GM23248 (cell line): ENCODE results near the gene MOB3B. TPM values are rescaled to one million over a fixed set of nuclear protein-coding genes. Genes with fewer than 3 reads are reported as not detected.
A peak's percentile ranks its signal among the peaks of the same experiment; 100 is the strongest.

Experiments
- DNase-seq: peaks from one replicate; pipeline ENCODE4 v3.0.0-alpha.2; 2015
- H2AFZ ChIP-seq: fragments of 200-600 bp; sonication (generic); 2 replicates; pipeline ENCODE4 v1.6.1; 2016; ENCODE audit warnings: antibody characterized with exemption
- H3F3A ChIP-seq: fragments of 200-600 bp; sonication (generic); 2 replicates; pipeline ENCODE4 v1.6.1; 2016; ENCODE audit warnings: mild to moderate bottlenecking, antibody characterized with exemption, mixed run types; ENCODE audit not compliant: insufficient read depth
- H3K27ac ChIP-seq: fragments of 200-600 bp; sonication (generic); 2 replicates; pipeline ENCODE4 v1.5.1; 2016; ENCODE audit warnings: mild to moderate bottlenecking
- H3K27me3 ChIP-seq: fragments of 200-600 bp; sonication (generic); replicated peaks from 2 replicates; pipeline ENCODE4 v1.6.1; 2016; ENCODE audit warnings: mild to moderate bottlenecking; ENCODE audit not compliant: insufficient read depth
- H3K36me3 ChIP-seq: fragments of 200-600 bp; sonication (generic); 2 replicates; pipeline ENCODE4 v1.6.1; 2016; ENCODE audit warnings: low read depth, mild to moderate bottlenecking
- H3K4me1 ChIP-seq: fragments of 200-600 bp; sonication (generic); 2 replicates; pipeline ENCODE4 v1.6.1; 2016; ENCODE audit warnings: mild to moderate bottlenecking; ENCODE audit not compliant: insufficient read depth
- H3K4me2 ChIP-seq: fragments of 200-600 bp; sonication (generic); one replicate; pipeline ENCODE4 v1.6.1; 2016; ENCODE audit warnings: mild to moderate bottlenecking; ENCODE audit not compliant: unreplicated experiment
- H3K4me3 ChIP-seq: fragments of 200-600 bp; sonication (generic); 2 replicates; pipeline ENCODE4 v1.5.1; 2016; ENCODE audit warnings: mild to moderate bottlenecking
- H3K79me2 ChIP-seq: fragments of 200-600 bp; sonication (generic); 2 replicates; pipeline ENCODE4 v1.6.1; 2016; ENCODE audit warnings: mild to moderate bottlenecking; ENCODE audit not compliant: insufficient read depth
- H3K9ac ChIP-seq: fragments of 200-600 bp; sonication (generic); 2 replicates; pipeline ENCODE4 v1.6.1; 2016; ENCODE audit warnings: mild to moderate bottlenecking
- H3K9me2 ChIP-seq: fragments of 200-600 bp; sonication (generic); 2 replicates; pipeline ENCODE4 v1.6.1; 2016; ENCODE audit warnings: mixed run types, mild to moderate bottlenecking, moderate library complexity; ENCODE audit not compliant: insufficient read depth
- H3K9me3 ChIP-seq: fragments of 200-600 bp; sonication (generic); one replicate; pipeline ENCODE4 v1.6.1; 2017; ENCODE audit warnings: low read depth
- H4K20me1 ChIP-seq: fragments of 200-600 bp; sonication (generic); 2 replicates; pipeline ENCODE4 v1.6.0; 2016; ENCODE audit not compliant: insufficient read depth
- EZH2 ChIP-seq: fragments of 200-600 bp; sonication (generic); IDR thresholded peaks from 2 replicates; pipeline ENCODE4 v1.6.1; 2018; ENCODE audit warnings: antibody characterized with exemption, mild to moderate bottlenecking; ENCODE audit not compliant: insufficient read depth, poor library complexity, severe bottlenecking
- EZH2phosphoT487 ChIP-seq: fragments of 200-600 bp; sonication (generic); IDR thresholded peaks from 2 replicates; pipeline ENCODE4 v1.6.1; 2018; ENCODE audit warnings: antibody characterized with exemption, moderate library complexity, mild to moderate bottlenecking, low read depth; ENCODE audit not compliant: insufficient read depth
- WGBS, 2 experiments: methylation state at CpG; one replicate each; pipeline ENCODE4 v1.1.6; 2015 to 2017; ENCODE audit warnings: low lambda C conversion rate in 2 of 2, low coverage in 1 of 2; ENCODE audit errors: missing lambda C conversion rate in 2 of 2; 5-methylcytosine and 5-hydroxymethylcytosine counted together
- in situ Hi-C: fragments of 300-500 bp; cut with MboI; formaldehyde crosslinking; loops from 2 replicates; pipeline ENCODE4 v1.15.0; 2020
- polyA plus RNA-seq: library from polyadenylated mRNA; unstranded; fragments of >200 nt; fragmentation: Nextera tagmentation; extraction: Ambion mirVana; gene quantifications from 2 replicates; pipeline ENCODE4 v1.2.1, GENCODE V29; 2016
- total RNA-seq: library from RNA; depleted of rRNA; stranded (reverse); fragments of >200 nt; shearing (Covaris generic); gene quantifications from 2 replicates; pipeline ENCODE4 v1.2.3, GENCODE V29; 2014

Gene MOB3B
- total and polyA plus RNA-seq, 2 experiments from 2014 or later = 0.06 TPM; not detected in 1

DNA sequence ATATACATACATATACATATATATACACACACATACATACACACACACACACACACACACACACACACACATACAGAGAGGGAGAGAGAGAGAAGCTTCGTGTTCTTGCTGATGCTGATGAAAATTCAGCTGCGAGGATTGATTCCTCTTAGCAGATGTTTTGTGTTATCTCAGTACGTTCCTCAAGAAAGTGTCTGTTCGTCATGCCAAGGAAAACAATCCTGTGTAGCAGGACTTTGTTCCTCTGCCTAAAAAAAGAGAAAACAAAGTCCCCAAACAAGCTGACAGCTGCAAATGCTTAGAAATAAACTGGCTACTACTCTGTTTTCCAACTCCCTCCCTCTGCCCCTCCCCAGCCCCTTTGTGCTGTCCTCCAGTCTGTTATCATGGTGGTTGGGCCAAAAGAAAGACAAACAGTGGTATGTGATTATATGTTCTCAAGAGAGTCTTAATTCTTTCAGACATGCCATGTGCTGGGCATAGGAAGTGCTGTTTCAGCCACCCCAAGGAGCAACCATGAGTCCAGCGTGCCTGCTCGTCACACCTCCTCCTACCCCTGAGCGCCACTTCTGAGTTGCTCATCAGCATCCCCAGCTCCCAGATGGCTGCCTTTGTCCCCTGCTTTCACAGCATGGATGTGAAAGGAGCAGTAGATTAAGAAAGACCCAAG, 161.2 kb downstream of the MOB3B start:
- no peak overlapping the region for H3K27ac ChIP-seq
- no peaks in the 10 kb centered on the region for H3K9me3 ChIP-seq
- no peaks in the 10 kb centered on the region for H3K9me2 ChIP-seq
- DNase-seq = peak; percentile 26
- H3K79me2 ChIP-seq = no peaks in the 10 kb centered on the region
- no peak overlapping the region for H3K4me2 ChIP-seq
- WGBS, 2 experiments = 0 to 4% methylated on average over 6 to 7 of the region's 7 CpGs
- no peaks in the 10 kb centered on the region for H3K4me1 ChIP-seq
- H3K27me3 ChIP-seq = no peaks in the 10 kb centered on the region; the same call in 1 of the 2 replicates
- no peaks in the 10 kb centered on the region for H3F3A ChIP-seq
- no peak overlapping the region for H3K9ac ChIP-seq
- H3K36me3 ChIP-seq = no peaks in the 10 kb centered on the region
- H2AFZ ChIP-seq = no peak overlapping the region
- no peaks in the 10 kb centered on the region for H4K20me1 ChIP-seq
- no peak overlapping the region for H3K4me3 ChIP-seq
- in situ Hi-C loops = no loop called here
- no peak for TF ChIP-seq EZH2
- no peak for TF ChIP-seq EZH2phosphoT487

DNA sequence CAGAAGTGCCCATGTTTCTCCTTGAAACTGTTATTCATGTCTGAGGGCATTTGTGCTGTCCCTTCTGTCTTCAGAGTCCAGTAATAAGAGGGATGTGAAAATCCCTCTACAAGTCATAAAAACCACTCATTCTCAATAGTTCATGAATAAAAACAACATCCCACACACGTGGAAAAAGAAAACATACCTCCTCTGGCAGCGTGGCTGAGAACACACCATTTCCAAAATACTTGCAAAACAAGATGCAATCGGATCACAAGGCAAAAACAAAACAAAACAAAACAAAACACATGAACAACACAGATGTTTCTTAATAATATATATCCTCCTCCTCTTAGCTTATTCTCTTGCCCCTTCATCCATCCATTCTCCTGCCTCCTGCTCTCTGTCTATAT, 161.7 kb downstream of the MOB3B start:
- in situ Hi-C loops = no loop called here
- no peak overlapping the region for H3K9ac ChIP-seq
- H3K4me2 ChIP-seq = no peak overlapping the region
- no peaks in the 10 kb centered on the region for H3K79me2 ChIP-seq
- H3K4me1 ChIP-seq = no peaks in the 10 kb centered on the region
- H3K27ac ChIP-seq = no peak overlapping the region
- TF ChIP-seq EZH2 (no peak), EZH2phosphoT487 (no peak)
- H4K20me1 ChIP-seq = no peaks in the 10 kb centered on the region
- H3K4me3 ChIP-seq = no peak overlapping the region
- no peaks in the 10 kb centered on the region for H3F3A ChIP-seq
- 2 to 4% methylated on average over 3 of the region's 3 CpGs for WGBS, 2 experiments
- no peaks in the 10 kb centered on the region for H3K36me3 ChIP-seq
- H3K9me3 ChIP-seq = no peaks in the 10 kb centered on the region
- no peaks in the 10 kb centered on the region; the same call in 1 of the 2 replicates for H3K27me3 ChIP-seq
- H3K9me2 ChIP-seq = no peaks in the 10 kb centered on the region
- DNase-seq = no peak
- H2AFZ ChIP-seq = no peak overlapping the region

DNA sequence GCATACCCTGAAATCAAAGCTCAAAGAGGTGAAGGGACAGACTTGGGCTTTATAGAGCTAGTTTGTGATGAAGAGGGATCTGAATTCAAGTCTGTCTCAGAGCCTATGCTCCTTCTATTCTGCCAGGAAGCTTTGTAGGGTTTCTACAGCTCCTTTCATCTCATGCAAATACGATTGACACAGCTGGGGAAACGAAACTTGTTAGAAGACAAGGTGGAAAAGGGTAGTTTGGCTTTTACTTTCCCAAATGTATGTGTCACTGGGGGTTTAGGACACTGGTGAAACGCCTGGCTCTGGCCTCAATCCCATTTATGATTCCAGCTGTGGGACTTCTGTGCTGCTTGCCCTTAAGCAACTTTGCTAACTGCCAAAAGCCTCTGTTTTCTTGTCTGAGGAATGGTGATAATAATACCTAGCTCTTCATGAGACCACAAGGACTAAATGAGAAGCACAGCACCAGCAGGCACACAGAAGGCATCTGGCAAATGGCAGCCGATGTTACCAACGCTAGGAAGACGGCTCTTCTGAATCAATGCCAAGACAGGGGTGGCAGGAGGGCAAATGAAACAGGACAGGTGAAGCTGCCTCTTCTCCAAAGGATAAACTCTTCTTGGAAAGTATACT, 162.3 kb downstream of the MOB3B start:
- 28 to 32% methylated on average over 6 of the region's 6 CpGs for WGBS, 2 experiments
- Histone ChIP-seq H3F3A (no peaks in the 10 kb centered on the region), H3K4me3 (no peak overlapping the region), H3K27ac (no peak overlapping the region), H3K9me3 (no peaks in the 10 kb centered on the region), H3K36me3 (no peaks in the 10 kb centered on the region), H3K79me2 (no peaks in the 10 kb centered on the region), H3K9me2 (no peaks in the 10 kb centered on the region), H3K9ac (no peak overlapping the region), H3K4me2 (no peak overlapping the region), H3K4me1 (no peaks in the 10 kb centered on the region), H2AFZ (no peak overlapping the region), H4K20me1 (no peaks in the 10 kb centered on the region), H3K27me3 (no peaks in the 10 kb centered on the region; the same call in 1 of the 2 replicates)
- TF ChIP-seq EZH2 = no peak
- no peak for TF ChIP-seq EZH2phosphoT487
- in situ Hi-C loops = no loop called here
- no peak for DNase-seq

DNA sequence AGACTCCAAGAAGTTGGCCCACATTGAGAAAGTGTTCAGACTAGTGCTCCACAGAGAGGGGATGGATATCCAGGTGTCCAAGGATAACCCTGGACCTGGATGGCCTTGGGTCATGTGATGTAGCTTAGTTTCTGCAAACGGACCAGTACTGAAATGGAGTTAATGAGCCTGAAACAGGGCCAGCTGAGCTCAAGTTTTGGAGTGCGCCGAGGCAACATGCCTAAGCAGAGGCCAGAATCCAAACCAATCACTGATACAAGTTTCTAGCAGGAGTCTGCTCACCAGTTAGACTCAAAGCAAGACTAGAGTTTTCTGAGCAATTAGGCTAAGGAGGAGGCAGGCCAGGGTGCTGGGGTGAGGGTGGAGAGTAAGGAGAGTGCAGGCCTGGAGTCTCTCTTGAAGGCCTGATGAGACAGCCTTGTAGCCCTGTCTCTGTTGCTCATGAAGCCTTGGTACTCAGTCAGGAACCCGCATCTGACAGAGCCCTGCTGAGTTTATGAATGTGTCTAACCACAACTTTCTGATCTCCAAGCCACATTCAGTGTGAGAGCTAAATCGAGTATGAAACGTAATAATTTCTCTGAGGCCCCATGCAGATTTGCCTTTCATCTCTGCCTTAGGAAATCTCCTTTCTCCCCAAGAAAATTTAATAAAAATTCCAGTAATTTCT, 163.8 kb downstream of the MOB3B start:
- no peak overlapping the region for H3K4me3 ChIP-seq
- no peaks in the 10 kb centered on the region for H3K9me2 ChIP-seq
- no peak overlapping the region for H3K27ac ChIP-seq
- no peaks in the 10 kb centered on the region for H4K20me1 ChIP-seq
- H3K79me2 ChIP-seq = no peaks in the 10 kb centered on the region
- 34 to 47% methylated on average over 6 of the region's 6 CpGs for WGBS, 2 experiments
- no peaks in the 10 kb centered on the region for H3K36me3 ChIP-seq
- no peak overlapping the region for H3K4me2 ChIP-seq
- H3K27me3 ChIP-seq = no peaks in the 10 kb centered on the region; the same call in 1 of the 2 replicates
- TF ChIP-seq EZH2phosphoT487 (no peak), EZH2 (no peak)
- no peak for DNase-seq
- no peaks in the 10 kb centered on the region for H3K4me1 ChIP-seq
- no peaks in the 10 kb centered on the region for H3F3A ChIP-seq
- no peaks in the 10 kb centered on the region for H3K9me3 ChIP-seq
- in situ Hi-C loops = no loop called here
- no peak overlapping the region for H3K9ac ChIP-seq
- H2AFZ ChIP-seq = no peak overlapping the region
